Mucosa of rectum (tissue), 2 donors: Measurements from ENCODE around the gene C6orf141.

Experiments used
- H3K27ac ChIP-seq, 2 donors: one replicate each; pipeline ENCODE4 v1.7.0; 2013; ENCODE audit warnings: inconsistent platforms in 2 of 2, low read depth in 2 of 2, low read length in 2 of 2
- H3K27me3 ChIP-seq, 2 donors: one replicate each; pipeline ENCODE4 v1.7.0; 2013; ENCODE audit warnings: low read length in 2 of 2; ENCODE audit not compliant: control insufficient read depth in 2 of 2, insufficient read depth in 2 of 2
- H3K36me3 ChIP-seq, 2 donors: one replicate each; pipeline ENCODE4 v1.7.0; 2013; ENCODE audit warnings: low read length in 2 of 2; ENCODE audit not compliant: control insufficient read depth in 2 of 2, insufficient read depth in 2 of 2
- H3K4me1 ChIP-seq, 2 donors: one replicate each; pipeline ENCODE4 v1.7.0; 2013; ENCODE audit warnings: low read length in 2 of 2, mild to moderate bottlenecking in 1 of 2; ENCODE audit not compliant: control insufficient read depth in 2 of 2, insufficient read depth in 2 of 2
- H3K4me3 ChIP-seq, 2 donors: one replicate each; pipeline ENCODE4 v1.7.0; 2013; ENCODE audit warnings: low read length in 2 of 2
- H3K9ac ChIP-seq, 2 donors: one replicate each; pipeline ENCODE4 v1.7.0; 2013; ENCODE audit warnings: low read length in 2 of 2, low read depth in 1 of 2, mild to moderate bottlenecking in 1 of 2
- H3K9me3 ChIP-seq, 2 donors: one replicate each; pipeline ENCODE4 v1.7.0; 2013; ENCODE audit warnings: low read length in 2 of 2; ENCODE audit not compliant: control insufficient read depth in 2 of 2
- donor health status: healthy.
- donor health status: Normal muscosa, but diverticular disease.

The C6orf141 gene

DNA sequence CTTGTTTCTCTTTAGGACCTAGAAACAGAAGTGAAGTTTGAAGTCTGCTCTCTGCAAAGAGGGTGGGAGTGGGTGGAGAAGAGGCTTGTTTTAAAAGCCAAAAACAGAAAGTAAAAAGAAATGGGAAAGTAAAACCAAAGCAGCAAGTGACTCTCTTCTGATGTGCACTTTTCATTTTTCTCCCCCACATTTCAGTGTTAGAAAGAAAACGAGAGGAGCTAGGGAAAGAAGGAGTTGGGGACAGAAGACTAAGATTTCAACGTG is 1.3 kb downstream of the C6orf141 start:
- Histone ChIP-seq H3K27ac (no peak overlapping the region), H3K27me3 (peaks cover 2 to 3% of the 10 kb centered on the region in 2 donors), H3K4me3 (peak overlapping the region; percentile 76 to 87), H3K9me3 (no peaks in the 10 kb centered on the region), H3K9ac (peak overlapping the region in 1 of 2 donors; percentile 77), H3K4me1 (peaks cover 10 to 14% of the 10 kb centered on the region in 2 donors), H3K36me3 (no peaks in the 10 kb centered on the region)

GRCh38 chr6:49552596-49552995 is 2.1 kb downstream of the C6orf141 start:
- no peaks in the 10 kb centered on the region for H3K9me3 ChIP-seq
- H3K4me1 ChIP-seq = peaks cover 14 to 15% of the 10 kb centered on the region in 2 donors
- no peaks in the 10 kb centered on the region for H3K36me3 ChIP-seq
- no peak overlapping the region for H3K4me3 ChIP-seq
- no peak overlapping the region for H3K27ac ChIP-seq
- peaks cover 2 to 3% of the 10 kb centered on the region in 2 donors for H3K27me3 ChIP-seq
- no peak overlapping the region for H3K9ac ChIP-seq

- no peaks in the 10 kb centered on the region for H3K36me3 ChIP-seq
- peaks cover 14 to 16% of the 10 kb centered on the region in 2 donors for H3K4me1 ChIP-seq
- no peak overlapping the region for H3K4me3 ChIP-seq
- peaks cover 2 to 3% of the 10 kb centered on the region in 2 donors for H3K27me3 ChIP-seq
- no peak overlapping the region for H3K9ac ChIP-seq
- H3K27ac ChIP-seq = no peak overlapping the region
- H3K9me3 ChIP-seq = no peaks in the 10 kb centered on the region
These were observed 2.9 kb downstream of the C6orf141 start for GRCh38 chr6:49553384-49553783.

DNA sequence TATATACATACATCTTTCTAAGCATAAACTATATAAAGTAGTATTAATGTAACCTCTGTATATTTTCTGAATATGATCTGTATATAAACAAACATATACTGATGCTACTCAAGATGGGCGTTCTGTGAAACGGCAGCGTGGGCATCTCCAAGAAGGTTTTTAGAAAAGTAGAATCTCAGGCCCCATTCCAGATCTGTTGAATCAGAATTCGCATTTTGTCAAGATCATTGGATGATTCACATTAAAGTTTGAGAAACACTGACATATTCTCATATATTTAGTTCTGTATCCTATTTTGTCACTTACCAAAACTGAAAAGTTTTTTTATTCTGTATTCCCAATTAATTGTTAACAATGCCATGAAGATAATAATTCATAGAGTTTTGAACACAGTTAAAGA is 5.5 kb downstream of the C6orf141 start:
- Histone ChIP-seq H3K27me3 (peaks cover 0 to 2% of the 10 kb centered on the region in 2 donors), H3K4me1 (peaks cover 5 to 8% of the 10 kb centered on the region in 2 donors), H3K27ac (peak overlapping the region; percentile 43 to 65), H3K9me3 (no peaks in the 10 kb centered on the region), H3K36me3 (no peaks in the 10 kb centered on the region), H3K9ac (no peak overlapping the region), H3K4me3 (no peak overlapping the region)

DNA sequence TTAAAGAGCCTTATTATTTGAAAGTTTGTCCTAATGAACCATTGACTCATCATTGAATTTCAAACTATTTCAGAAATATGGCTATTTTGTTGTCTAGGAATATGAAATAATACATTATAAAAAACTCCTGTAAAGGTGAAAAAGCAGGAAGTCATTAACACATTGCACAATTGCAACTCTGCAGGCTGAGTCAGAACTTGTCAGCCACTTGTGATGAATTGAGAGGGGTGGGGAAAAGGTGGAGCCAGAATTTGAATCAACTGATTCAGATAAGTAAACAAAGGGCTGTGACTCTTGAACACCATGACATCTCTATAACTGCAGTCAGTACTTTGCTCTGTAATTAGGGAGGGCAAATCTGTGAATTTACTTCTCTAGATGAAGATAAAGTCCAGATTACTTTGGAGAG is 6.0 kb downstream of the C6orf141 start:
- no peaks in the 10 kb centered on the region for H3K36me3 ChIP-seq
- H3K9ac ChIP-seq = no peak overlapping the region
- H3K27me3 ChIP-seq = no peaks in the 10 kb centered on the region
- no peak overlapping the region for H3K4me3 ChIP-seq
- H3K27ac ChIP-seq = peak overlapping the region; percentile 49 to 74
- H3K9me3 ChIP-seq = no peaks in the 10 kb centered on the region
- H3K4me1 ChIP-seq = peaks cover 0 to 8% of the 10 kb centered on the region in 2 donors

DNA sequence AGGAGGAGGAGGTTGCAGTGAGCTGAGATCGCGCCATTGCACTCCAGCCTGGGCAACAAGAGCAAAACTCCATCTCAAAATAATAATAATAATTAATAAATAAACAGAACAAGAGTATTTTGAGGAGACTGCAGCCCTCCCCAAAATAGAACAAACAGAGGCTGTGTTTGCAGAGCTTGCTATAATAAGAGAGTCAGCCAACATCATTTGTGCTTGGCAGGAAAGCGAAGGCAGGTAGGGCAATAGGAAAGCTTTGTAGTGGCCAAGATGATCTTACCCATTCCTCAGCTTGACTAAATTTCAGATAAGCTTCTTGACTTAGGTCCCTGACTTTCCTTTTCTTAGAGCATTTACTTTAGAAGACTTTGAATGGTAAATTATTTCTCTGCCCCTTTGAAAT is 6.7 kb downstream of the C6orf141 start:
- Histone ChIP-seq H3K36me3 (no peaks in the 10 kb centered on the region), H3K9ac (no peak overlapping the region), H3K27me3 (no peaks in the 10 kb centered on the region), H3K4me3 (no peak overlapping the region), H3K27ac (peak overlapping the region; percentile 49 to 74), H3K9me3 (no peaks in the 10 kb centered on the region), H3K4me1 (peaks cover 0 to 8% of the 10 kb centered on the region in 2 donors)

GRCh38 chr6:49558238-49558637 is 7.8 kb downstream of the C6orf141 start:
- Histone ChIP-seq H3K4me1 (peaks cover 0 to 8% of the 10 kb centered on the region in 2 donors), H3K27me3 (no peaks in the 10 kb centered on the region), H3K9ac (no peak overlapping the region), H3K9me3 (no peaks in the 10 kb centered on the region), H3K4me3 (no peak overlapping the region), H3K27ac (no peak overlapping the region), H3K36me3 (no peaks in the 10 kb centered on the region)

GRCh38 chr6:49563006-49563886 is 12.8 kb downstream of the C6orf141 start:
- H3K27me3 ChIP-seq = no peaks in the 10 kb centered on the region
- H3K4me3 ChIP-seq = no peak overlapping the region
- H3K9me3 ChIP-seq = no peaks in the 10 kb centered on the region
- no peaks in the 10 kb centered on the region for H3K4me1 ChIP-seq
- H3K9ac ChIP-seq = no peak overlapping the region
- H3K36me3 ChIP-seq = no peaks in the 10 kb centered on the region
- no peak overlapping the region for H3K27ac ChIP-seq

GRCh38 chr6:49564552-49564951 is 14.1 kb downstream of the C6orf141 start:
- Histone ChIP-seq H3K27ac (no peak overlapping the region), H3K36me3 (no peaks in the 10 kb centered on the region), H3K4me3 (no peak overlapping the region), H3K9ac (no peak overlapping the region), H3K4me1 (no peaks in the 10 kb centered on the region), H3K9me3 (no peaks in the 10 kb centered on the region), H3K27me3 (no peaks in the 10 kb centered on the region)

DNA sequence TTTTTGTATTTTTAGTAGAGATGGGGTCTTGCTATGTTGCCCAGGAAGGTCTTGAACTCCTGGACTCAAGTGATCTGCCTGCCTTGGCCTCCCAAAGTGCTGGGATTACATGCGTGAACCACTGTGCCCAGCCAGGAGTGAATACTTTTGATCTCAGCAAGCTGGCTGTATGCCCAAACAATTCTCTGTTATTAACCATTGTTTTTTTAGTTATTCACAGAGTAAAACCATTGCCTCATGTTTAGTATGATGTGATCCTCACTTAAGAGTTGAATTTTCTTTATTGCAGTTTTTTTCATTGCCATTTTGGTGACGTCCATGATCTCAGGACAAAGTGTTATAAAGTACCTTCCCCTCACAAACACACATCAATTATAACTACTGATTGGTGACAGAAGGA is 14.8 kb downstream of the C6orf141 start:
- Histone ChIP-seq H3K4me1 (no peaks in the 10 kb centered on the region), H3K27ac (no peak overlapping the region), H3K9ac (no peak overlapping the region), H3K4me3 (no peak overlapping the region), H3K36me3 (no peaks in the 10 kb centered on the region), H3K27me3 (no peaks in the 10 kb centered on the region), H3K9me3 (no peaks in the 10 kb centered on the region)
